Spinal cord (tissue), 10 donors: ENCODE measurements around the gene NES. TPM values are rescaled to one million over a fixed set of nuclear protein-coding genes. Genes with fewer than 3 reads are reported as not detected.

ENCODE experiments used
- DNase-seq, 6 donors: peaks; one replicate each; pipeline versions ENCODE4 v3.0.0 to v3.0.0-alpha.2; 2013 to 2015; ENCODE audit warnings: low spot score in 6 of 6, low read depth in 4 of 6
- H3K27ac ChIP-seq: one replicate; pipeline ENCODE4 v1.5.1; 2013; ENCODE audit warnings: low read depth, low read length, control low read depth
- H3K27me3 ChIP-seq: one replicate; pipeline ENCODE4 v1.6.1; 2013; ENCODE audit warnings: low read length; ENCODE audit not compliant: control insufficient read depth, insufficient read depth
- H3K36me3 ChIP-seq: one replicate; pipeline ENCODE4 v1.6.1; 2013; ENCODE audit warnings: low read length; ENCODE audit not compliant: control insufficient read depth, insufficient read depth
- H3K4me1 ChIP-seq: one replicate; pipeline ENCODE4 v1.6.1; 2013; ENCODE audit warnings: low read length; ENCODE audit not compliant: control insufficient read depth, insufficient read depth
- H3K4me3 ChIP-seq: one replicate; pipeline ENCODE4 v1.5.1; 2013; ENCODE audit warnings: low read depth, low read length, control low read depth
- H3K9me3 ChIP-seq: one replicate; pipeline ENCODE4 v1.6.1; 2013; ENCODE audit warnings: low read length; ENCODE audit not compliant: control insufficient read depth, insufficient read depth
- WGBS: methylation state at CpG from one replicate; pipeline ENCODE4 v1.1.5; 2013; ENCODE audit warnings: missing lambda C conversion rate; ENCODE audit not compliant: insufficient coverage; 5-methylcytosine and 5-hydroxymethylcytosine counted together
- polyA plus RNA-seq, 2 donors: library from polyadenylated mRNA; unstranded; fragments of 120-200 nt; gene quantifications; one replicate each; pipeline ENCODE4 v1.2.1, GENCODE V29; 2013; ENCODE audit not compliant: insufficient read length in 2 of 2
- total RNA-seq, 2 donors: library from RNA; depleted of rRNA in 1 of 2; stranded (reverse); fragments of 120-200 nt in 1 of 2; fragments of >200 nt in 1 of 2; gene quantifications; one replicate each; pipeline versions ENCODE4 v1.2.3 to v1.2.4, GENCODE V29; 2013 to 2014
- donor health status: healthy.

The NES gene
- total and polyA plus RNA-seq, 4 donors = 37.9 to 111 (median 79.4) TPM

- peak overlapping the region; percentile 89 for H3K27ac ChIP-seq
- no peak for DNase-seq
- peak overlapping the region; percentile 52 for H3K4me3 ChIP-seq
- under 1% methylated on average over 29 of the region's 29 CpGs for whole genome bisulfite sequencing
- peaks cover 7% of the 10 kb centered on the region for H3K36me3 ChIP-seq
- H3K9me3 ChIP-seq = no peaks in the 10 kb centered on the region
- H3K27me3 ChIP-seq = peaks cover 30% of the 10 kb centered on the region
- peaks cover 63% of the 10 kb centered on the region for H3K4me1 ChIP-seq
These were observed 27.7 kb upstream of the NES start for GRCh38 chr1:156704930-156705320.

- 57% methylated on average over 7 of the region's 10 CpGs for WGBS
- no peak for DNase-seq
- H3K4me3 ChIP-seq = peak overlapping the region; percentile 52
- H3K27me3 ChIP-seq = peaks cover 30% of the 10 kb centered on the region
- H3K4me1 ChIP-seq = peaks cover 56% of the 10 kb centered on the region
- no peak overlapping the region for H3K27ac ChIP-seq
- peaks cover 10% of the 10 kb centered on the region for H3K36me3 ChIP-seq
- H3K9me3 ChIP-seq = no peaks in the 10 kb centered on the region
These were observed 27.0 kb upstream of the NES start for GRCh38 chr1:156704166-156704711.

- H3K27me3 ChIP-seq = peaks cover 30% of the 10 kb centered on the region
- 12% methylated on average over 4 of the region's 4 CpGs for WGBS
- H3K4me1 ChIP-seq = peaks cover 54% of the 10 kb centered on the region
- peak overlapping the region; percentile 52 for H3K4me3 ChIP-seq
- no peak overlapping the region for H3K27ac ChIP-seq
- H3K9me3 ChIP-seq = no peaks in the 10 kb centered on the region
- peaks cover 14% of the 10 kb centered on the region for H3K36me3 ChIP-seq
- DNase-seq = peak in 1 of 6 donors; percentile 55
These were observed 26.5 kb upstream of the NES start for GRCh38 chr1:156703741-156704140.

- Histone ChIP-seq H3K36me3 (peaks cover 14% of the 10 kb centered on the region), H3K27ac (no peak overlapping the region), H3K27me3 (peaks cover 30% of the 10 kb centered on the region), H3K9me3 (no peaks in the 10 kb centered on the region), H3K4me1 (peaks cover 51% of the 10 kb centered on the region), H3K4me3 (peak overlapping the region; percentile 52)
- 72% methylated on average over 2 of the region's 4 CpGs for WGBS
- no peak for DNase-seq
These were observed 26.1 kb upstream of the NES start for GRCh38 chr1:156703336-156703735.

DNA sequence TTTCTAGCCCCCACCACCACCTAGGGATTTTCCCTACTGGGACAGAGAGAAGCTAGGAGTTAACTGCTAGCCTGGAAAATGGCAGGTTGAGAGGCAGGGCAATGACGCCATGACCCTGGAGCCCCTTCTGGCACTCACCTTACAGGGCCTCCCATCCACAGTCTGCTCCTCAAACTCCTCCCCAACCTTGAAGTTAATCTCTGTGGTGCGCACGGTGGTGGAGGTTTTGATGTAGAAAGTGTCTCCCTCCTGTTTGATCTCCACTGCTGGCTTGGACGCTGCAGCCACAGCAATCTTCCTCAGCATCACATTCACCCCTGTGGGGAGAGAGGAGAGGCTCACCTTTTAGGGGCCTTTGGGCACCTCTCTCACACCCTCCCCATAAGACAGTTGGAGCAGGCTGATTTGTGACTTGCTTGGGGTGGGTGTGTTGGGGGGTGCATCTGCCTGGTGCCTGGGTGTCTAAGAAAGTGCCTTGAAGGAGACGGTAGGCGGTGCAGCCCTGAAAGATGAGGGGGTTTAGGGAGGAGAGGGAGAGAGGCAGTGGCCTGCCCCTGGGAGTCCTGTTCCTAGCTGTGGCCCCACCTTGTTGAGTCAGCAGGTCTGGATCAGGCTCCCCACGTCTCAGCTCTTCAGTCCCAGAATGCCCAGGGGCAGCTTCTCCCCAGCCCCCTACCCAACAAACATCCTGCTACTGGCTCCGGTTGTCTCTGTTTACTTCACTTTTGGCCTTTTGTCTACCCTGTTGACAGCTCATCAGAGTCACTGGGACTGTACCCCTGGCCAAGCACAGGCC is 23.7 kb upstream of the NES start:
- no peak overlapping the region for H3K27ac ChIP-seq
- no peak overlapping the region for H3K4me3 ChIP-seq
- H3K27me3 ChIP-seq = peaks cover 28% of the 10 kb centered on the region
- no peak for DNase-seq
- peaks cover 14% of the 10 kb centered on the region for H3K36me3 ChIP-seq
- no peaks in the 10 kb centered on the region for H3K9me3 ChIP-seq
- peaks cover 27% of the 10 kb centered on the region for H3K4me1 ChIP-seq
- 78% methylated on average over 4 of the region's 8 CpGs for WGBS

DNA sequence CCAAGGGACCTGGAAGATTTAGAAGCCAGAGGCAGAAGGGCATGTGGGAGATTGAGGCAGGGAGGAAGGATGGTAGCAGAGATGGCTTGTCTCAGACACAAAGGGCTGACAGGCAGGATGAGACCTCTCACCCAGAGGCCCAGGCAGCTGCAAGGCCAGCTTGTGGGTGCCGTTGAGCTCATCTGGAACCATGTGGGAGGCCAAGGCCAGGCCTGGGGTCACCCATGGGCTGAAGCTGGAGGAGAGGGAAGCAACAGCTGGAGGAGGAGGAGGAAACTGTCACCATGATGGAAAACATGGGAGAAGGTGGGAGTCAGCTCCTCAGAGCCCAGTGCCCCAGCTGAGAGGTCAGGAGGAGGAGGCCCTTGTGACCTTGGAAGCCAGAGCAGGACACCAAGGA is 21.8 kb upstream of the NES start:
- Histone ChIP-seq H3K36me3 (peaks cover 14% of the 10 kb centered on the region), H3K4me3 (no peak overlapping the region), H3K9me3 (no peaks in the 10 kb centered on the region), H3K4me1 (peaks cover 8% of the 10 kb centered on the region), H3K27ac (no peak overlapping the region), H3K27me3 (peaks cover 12% of the 10 kb centered on the region)
- DNase-seq = no peak
- 60% methylated on average over 1 of the region's 1 CpG for WGBS

DNA sequence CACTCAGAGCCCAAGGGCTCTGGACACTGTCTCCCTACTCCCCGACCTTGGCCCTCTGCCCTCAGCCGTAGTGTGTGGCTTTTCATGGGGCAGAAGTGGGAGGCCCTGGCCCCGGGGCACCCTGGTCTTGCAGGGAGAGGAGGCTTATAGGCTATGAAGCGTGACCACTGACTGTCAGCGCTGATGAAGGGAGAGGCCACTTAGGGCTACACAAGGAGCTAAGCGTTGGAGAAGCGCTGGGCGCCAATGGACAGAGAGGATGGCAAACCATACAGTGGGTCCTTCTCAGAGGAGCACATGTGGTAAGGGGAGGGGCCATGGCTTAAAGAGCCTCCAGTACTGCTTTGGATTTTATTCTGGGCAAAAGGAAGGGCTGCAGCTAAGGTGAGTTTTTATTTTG is 20.3 kb upstream of the NES start:
- H3K27ac ChIP-seq = no peak overlapping the region
- DNase-seq = no peak
- peaks cover 12% of the 10 kb centered on the region for H3K36me3 ChIP-seq
- peaks cover 3% of the 10 kb centered on the region for H3K27me3 ChIP-seq
- 54% methylated on average over 7 of the region's 8 CpGs for WGBS
- peaks cover 8% of the 10 kb centered on the region for H3K4me1 ChIP-seq
- H3K9me3 ChIP-seq = no peaks in the 10 kb centered on the region
- no peak overlapping the region for H3K4me3 ChIP-seq

DNA sequence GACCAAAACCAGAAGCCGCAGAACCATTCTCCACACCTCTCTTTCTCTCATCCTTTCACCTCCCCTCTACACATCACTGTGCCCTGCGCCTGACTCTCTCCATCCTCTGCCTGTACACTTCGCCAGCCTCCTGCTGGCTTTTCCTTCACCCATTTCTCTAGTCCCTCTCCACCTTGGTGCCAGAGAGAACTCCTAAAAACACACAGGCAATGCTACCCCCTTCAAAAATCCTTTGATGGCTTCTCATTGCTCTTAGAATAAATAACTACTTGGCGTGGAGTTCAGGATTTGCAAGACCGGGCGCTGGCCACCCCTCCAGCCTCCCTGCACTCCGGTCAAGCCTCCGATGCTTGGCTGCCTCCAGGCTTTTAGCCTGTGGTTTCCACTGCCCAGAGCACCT is 19.5 kb upstream of the NES start:
- H3K36me3 ChIP-seq = peaks cover 12% of the 10 kb centered on the region
- H3K4me1 ChIP-seq = peaks cover 16% of the 10 kb centered on the region
- peaks cover 10% of the 10 kb centered on the region for H3K27me3 ChIP-seq
- no peaks in the 10 kb centered on the region for H3K9me3 ChIP-seq
- H3K4me3 ChIP-seq = no peak overlapping the region
- WGBS = 95% methylated on average over 8 of the region's 8 CpGs
- DNase-seq = no peak
- no peak overlapping the region for H3K27ac ChIP-seq

DNA sequence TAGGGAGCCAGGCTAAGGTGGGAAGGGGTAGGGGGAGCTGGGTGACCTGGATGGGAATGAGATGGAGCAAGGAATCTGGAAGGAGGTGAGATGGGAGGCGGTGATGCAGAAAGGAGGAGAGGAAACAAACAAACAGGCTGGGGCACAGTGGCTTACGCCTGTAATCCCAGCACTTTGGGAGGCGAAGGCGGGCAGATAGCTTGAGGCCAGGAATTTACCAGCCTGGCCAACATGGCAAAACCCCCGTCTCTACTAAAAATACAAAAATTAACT is 17.4 kb upstream of the NES start:
- no peak for DNase-seq
- Histone ChIP-seq H3K27me3 (peaks cover 19% of the 10 kb centered on the region), H3K4me1 (peaks cover 36% of the 10 kb centered on the region), H3K4me3 (no peak overlapping the region), H3K27ac (no peak overlapping the region), H3K9me3 (no peaks in the 10 kb centered on the region), H3K36me3 (peaks cover 4% of the 10 kb centered on the region)
- WGBS = 83% methylated on average over 1 of the region's 5 CpGs
